Limb (tissue), 2 donors: ENCODE results near the gene MITF.

Source experiments
- DNase-seq, 2 donors: peaks; one replicate each; pipeline ENCODE4 v3.0.0-alpha.2; 2016; ENCODE audit errors: extremely low spot score in 2 of 2

The MITF gene

DNA sequence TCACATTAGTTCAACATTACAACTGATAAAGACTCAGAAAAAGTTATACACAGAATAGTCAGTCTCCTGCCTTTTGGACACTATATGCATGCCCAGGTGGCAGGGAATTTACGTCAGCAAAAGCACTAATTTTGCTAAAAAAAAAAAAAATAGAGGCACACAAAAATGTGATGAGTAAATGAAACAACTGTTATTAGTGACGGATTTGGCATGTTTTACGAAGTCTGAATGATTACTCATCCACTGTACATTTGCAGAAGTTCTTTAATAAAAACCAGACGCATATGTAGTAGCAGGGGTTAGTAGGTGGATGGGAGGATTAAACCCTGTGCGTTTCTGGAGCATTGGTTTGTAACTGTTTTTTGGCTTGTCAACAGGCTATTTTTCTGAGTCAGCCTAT lies 99.0 kb downstream of the MITF start:
- DNase-seq, result peak in 1 of 2 donors; percentile 51

DNA sequence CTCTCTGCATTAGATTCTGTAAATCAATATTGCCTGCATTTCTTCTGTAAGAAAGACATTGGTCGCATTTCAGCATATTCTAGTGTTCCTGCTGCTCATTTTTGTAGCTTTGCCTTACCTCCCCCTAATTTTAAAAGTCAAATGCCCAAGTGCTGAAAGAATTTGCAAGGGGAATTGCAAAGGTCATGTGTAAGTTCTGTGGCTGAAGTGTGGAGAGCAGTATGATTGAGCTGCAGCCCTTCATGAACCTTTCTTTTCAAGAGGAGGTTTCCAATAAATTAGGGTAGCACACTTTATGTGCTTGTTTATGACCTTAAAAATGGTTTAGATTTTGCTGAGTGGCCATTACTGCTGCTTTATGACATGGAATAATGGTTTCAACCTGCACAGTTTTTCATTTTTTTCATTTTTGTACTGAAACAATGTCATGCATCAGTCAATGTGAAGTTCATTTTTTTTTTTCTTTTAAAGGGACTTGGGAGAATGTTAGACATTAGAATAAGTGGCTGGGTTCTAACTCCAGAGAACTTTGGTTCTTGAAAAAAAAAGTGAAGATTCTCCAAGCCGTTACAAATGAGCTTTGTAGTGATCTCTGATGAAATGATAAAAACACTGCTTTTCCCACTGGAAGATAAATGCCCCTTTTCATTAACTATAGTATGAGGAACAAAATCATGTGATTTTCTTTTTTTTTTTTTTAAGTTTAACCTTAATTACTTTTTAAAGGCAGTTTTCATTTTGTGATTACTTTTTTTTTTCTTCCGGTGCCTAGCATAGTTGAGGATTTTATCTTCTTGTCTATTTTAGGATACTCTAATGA lies 99.6 kb downstream of the MITF start:
- no peak for DNase-seq

DNA sequence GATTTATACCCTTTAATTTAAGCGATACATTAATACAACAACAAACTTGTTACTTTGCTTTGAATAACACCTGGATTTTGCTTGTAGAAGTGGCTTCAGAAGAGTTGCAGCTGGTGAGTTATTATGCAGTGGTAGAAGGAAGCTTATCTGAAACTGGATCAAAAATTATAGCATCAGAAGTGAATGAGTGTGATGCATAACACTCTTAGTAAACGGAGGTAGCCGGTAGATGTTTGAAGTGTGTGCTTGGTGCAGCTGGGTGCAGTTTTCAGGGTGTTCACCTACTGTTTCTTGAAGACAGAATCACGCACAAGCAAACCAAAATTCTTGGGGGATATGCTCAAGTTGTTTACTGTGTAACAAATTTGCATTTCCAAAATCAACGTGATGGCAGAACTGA lies 103.1 kb downstream of the MITF start:
- no peak for DNase-seq

DNA sequence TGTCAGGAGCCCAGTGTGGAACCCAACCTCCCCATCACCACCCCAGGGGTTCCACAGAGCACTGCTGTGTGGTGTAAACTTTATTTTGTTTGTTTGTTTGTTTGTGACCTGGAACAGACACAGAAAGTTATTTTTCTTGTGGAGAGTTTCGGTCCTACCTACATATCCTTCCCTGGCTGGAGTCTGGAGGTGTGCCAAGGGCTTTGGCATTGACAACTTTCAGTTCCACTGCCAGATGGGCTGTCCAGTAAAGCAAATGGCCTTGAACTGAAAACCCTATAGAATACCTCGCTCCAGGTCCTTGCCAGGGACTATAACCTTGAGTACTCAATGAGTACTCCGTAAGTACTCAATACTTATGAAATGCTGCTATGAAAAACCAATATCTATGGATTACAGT lies 103.5 kb downstream of the MITF start:
- no peak for DNase-seq

DNA sequence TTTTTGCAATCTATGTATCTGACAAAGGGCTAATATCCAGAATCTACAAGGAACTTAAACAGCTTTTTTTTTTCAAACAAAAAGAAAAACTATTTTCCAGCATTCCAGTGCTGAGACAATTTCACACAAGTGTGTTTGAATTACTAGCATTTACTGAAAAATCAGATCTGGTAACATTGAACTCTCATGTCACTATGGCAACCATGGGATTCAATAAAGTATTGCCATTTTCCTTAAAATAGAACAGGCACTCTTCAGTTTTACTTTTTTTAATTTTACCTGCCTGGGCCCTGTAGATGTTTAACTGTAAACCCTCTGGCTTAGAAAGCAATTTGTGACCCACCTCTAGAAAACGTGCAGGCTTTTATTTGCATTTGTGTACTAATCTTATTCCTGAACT lies 105.4 kb downstream of the MITF start:
- DNase-seq, result no peak

DNA sequence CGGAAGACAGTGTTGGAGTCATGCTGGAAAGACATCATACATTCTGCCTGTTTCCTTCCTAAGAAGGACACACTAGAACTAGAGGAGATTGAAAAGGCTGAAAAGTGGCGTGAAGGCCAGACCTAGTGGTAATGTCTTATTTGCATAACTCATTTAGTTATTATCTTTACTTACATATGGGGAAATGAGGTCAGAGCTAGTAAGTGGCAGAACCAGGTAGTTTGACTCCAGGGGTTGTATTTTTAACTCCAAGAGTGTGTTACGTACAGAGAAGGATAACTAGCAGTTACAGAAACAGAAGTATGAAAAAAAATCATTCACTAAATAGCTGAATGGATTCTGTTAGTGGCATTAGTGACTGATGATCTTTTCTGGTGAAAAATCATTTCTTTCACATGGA lies 108.0 kb downstream of the MITF start:
- no peak for DNase-seq

DNA sequence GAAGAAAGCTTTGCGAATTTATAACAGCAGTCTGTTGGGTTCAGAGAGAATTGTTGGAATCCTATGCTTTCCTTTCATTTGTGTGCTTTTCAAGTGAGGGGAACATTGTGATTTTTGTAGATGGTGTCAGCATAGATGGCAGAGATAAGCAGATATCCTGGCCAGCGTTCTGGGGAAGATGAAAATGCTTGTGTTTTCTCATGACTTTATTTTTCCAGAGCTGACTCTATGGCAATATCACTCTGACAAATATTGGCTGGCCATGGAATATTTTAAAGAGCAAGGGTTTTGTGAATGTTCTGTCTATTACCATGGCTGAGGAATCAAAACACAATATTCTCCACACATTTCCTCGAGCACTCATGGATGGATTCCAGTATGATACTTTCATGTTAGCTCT lies 108.8 kb downstream of the MITF start:
- no peak for DNase-seq

DNA sequence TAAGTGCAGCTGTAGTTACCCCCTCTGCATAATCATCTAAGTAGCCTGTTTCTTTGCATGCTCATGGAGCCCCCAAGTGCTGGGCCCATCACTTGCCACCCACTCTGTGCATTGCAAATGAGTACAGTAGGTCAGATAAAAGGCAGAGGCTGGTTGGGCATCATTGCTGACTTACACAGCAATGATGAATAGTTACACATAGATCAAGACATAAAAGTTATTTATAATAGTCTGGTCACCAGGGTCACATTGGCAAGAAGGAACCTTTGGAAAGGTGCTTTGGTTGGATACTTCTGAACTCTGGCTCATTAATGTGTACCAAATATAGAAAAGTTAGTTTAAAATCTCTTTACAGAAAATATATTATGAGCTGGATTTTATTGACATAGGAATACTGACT lies 111.6 kb downstream of the MITF start:
- DNase-seq, result no peak

DNA sequence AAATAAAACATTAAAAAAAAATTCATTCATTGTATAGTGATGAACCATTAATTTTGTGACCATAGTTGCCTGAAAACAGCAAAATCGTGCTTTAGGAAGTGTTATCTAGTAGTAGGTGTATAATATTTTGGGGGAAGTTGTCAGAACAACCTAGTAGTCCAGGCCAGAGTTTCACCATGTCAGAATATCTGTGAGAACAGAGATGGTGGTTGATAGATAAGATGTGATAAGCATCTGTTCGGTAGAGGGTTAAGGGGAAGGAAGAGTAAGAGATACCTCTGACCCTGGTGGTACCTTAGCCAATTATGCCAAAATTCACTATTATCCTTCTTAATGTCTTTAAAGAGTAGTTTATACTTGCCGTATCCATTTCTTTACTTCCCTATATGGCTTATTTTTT lies 113.8 kb downstream of the MITF start:
- DNase-seq, result no peak

DNA sequence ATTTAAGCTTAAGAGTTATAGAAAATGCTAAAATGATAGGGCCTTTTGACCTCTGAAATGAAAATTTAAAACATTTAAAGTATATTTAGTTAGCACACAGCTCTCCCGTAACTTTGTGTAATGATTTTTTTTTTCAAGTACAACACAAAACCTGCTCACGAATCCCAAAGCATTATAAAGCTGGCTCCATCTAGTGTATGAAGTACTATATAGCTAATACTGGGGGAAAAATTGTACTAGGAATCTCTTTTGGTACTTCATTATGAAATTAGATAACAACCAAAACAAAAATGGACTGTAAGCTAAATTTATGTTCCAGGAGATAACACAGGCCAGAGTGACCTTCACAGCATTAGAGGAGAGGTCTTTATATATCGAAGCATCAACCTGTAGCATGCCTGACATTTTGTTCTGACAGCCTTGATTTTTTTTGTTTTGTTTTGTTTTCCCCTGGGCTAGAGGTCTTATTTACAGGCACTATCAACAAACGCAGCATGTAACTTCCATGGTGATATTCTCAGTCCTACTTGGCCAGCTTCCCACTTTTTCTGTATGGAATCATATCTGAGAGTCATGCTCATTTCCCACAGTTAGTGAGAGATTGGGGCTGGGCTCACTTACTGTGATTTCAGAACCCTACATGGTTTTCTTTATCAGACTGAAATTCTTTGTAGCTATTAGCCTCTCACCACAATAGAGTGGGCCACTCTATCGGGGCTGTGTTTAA lies 116.3 kb downstream of the MITF start:
- peak in 1 of 2 donors; percentile 56 for DNase-seq

DNA sequence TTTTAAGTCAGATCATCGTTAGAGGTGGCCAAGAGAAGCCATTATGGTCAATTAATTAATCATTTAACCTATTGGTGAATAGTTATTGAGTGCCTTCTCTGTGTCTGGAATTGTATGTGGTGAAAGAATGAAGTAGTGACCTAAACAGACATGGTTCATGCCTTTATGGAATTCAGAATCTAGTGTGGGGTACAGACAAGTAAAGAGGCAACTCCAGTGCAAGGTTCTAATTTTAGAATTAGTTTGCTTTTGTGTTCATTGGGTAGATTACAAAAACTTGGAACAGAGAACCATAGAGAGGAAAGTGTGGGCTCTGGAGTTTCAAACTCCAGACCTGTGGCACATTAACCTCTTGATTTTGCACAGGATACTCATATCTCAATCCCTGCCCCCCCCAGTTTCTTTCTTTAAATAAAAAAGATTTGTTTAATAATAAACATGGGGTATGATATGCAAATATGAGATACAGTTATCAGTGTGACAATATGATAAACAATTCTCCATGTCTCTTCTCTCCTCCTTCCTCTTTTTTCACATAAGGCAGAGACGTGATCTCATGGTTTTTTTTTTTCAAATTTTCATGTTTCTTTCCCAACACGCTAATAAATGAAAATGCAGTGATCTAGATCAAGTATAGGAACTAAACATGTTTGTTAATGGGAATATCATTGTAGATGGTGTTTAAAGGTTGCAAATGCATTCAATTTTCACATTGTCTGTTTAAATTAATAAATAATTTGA lies 117.9 kb downstream of the MITF start:
- no peak for DNase-seq

DNA sequence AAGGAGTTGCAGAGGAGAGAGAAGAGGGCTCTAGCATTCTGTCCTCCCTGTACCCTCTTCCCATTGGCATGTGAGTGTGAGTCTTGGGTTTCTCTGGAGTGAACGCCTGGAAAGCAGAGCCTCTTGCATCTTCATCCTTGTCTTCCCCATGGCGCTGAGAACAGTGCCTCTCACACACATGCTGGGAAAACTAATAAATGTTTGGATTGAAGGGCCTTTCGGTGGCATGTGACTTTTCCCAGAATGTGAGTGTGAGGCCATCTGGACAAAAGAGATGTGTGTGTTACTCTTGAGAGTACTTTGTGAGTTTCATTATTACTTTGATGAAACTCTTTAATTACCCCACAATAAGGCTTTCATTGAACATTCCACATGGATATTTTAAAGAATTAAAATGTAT lies 122.3 kb downstream of the MITF start:
- no peak for DNase-seq

DNA sequence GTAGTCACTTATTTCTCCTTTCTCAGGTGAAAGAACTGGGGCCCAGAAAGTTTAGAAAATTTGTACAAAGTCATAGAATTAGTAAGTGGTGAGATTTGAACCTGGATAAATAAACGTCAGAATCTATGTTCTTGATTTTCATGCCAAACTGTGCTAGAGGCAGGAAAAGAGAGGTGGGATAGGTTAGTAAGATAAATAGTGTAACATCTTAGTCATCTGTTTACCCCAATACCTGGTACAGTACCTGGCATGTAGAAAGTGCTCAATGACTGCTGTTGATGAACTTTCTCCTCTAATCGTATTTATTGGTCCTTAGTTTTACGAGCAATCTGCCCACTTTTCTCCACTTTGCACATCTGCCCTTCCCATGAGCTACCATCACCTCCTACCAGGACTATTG lies 124.9 kb downstream of the MITF start:
- DNase-seq, result no peak

DNA sequence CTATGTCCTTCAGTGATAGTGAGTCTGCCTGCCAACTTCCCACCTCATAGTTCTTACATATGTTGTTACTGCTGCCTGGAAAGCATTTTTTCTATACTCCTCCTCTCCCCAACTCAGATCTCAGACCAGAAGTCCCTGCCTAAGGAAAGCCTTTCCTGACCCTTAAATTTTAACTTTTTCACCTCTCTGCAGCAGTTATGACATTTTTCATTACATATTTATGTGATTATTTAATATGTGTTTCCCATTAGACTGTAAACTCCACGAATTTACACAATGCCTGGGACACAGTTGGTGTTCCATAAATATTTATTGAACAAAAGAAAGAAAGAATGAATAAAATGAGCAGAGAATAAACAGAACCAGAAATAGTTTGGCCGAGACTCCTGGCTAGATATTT lies 125.5 kb downstream of the MITF start:
- no peak for DNase-seq

DNA sequence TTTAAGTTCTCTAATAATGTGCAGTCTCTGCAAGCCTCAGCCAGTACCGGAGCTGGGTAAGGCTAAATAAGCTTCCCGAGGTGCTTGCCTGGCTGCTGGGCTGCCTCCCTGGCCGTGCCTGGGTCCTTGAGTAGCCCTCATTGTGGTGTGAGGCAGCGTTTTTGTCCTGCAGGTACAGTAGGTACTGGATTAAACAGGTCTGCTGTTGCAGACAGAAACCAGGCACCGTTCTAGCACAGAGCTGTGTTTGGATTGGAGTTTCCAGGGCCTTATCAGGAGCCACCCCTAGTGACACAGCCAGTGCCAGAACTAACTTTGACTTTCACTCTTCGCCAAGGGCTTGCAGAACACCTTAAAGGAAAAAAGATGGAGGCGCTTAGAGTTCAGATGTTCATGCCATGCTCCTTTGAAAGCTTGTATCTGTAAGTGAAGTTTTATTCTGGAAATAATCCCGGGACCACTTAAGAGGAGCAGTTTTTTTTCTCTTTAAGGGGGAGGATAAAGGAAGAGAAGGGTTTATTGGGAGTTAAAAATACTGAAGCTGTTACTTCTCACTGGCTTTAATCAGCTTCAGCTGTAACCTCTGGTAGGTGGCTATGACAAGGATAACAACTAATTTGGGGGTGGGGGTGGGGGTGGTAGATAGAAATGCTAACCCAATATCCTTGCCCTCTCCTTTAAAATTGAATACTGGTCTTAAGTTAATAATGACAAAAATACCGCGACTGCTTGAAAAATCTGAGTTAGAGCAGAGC lies 126.8 kb downstream of the MITF start:
- DNase-seq, result no peak

DNA sequence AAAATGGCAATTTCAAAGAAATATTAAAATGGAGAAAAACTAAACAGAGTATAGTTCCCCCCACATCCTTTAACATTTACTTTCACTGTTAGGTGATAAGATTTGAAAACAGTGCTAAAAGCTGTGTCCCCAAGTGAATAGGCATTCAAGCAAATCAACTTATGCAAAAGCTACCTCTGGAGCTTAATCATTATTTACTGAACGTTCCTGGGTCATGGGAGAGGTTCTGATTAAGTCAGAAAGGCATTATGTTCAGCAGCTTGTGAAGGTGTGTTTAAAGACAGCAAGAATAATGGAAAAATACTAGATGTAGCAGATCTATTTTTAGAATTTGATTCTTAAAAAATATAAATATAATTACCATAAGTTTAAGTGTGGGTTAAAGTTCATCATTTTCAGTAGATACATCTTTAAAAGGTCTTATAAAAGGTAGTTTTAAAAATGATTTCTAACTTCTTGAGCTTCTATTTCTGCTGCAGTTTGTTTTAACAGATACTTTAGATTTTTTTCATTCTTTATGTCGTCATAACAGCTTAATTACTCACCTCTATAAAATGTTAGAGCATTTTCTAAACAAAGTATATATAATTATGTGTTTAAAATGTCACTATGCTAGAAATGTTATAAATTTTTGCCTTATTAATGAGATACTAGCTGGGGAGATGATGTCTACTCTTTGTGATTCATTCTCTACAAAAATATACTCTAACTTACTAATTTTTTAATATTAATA lies 127.9 kb downstream of the MITF start:
- DNase-seq, result no peak

DNA sequence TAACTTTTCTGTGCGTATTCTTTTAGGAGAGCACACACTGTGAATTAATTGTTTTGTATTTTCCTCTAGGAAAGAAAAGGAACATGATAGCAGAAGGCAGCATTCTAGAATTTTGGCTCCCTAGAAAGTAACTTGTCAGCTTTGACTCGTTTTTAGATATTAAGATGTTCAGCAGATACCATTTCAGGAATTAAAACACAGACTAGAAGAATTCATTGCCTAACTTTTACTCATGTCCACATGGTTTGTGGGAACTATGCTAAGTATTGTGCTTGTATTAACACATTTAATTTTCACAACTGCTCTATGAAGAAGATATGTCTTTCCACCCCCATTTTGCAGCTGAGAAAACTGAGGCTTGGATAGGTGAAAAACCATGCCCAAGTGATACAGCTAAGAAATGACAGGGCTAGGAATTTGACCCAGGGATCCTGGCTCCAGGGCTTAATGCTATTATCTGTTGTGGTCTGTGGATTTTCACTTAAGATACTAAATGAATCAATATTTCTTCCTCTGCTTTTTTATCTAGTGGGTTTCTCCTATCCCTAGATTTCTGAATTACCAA lies 128.8 kb downstream of the MITF start:
- no peak for DNase-seq

DNA sequence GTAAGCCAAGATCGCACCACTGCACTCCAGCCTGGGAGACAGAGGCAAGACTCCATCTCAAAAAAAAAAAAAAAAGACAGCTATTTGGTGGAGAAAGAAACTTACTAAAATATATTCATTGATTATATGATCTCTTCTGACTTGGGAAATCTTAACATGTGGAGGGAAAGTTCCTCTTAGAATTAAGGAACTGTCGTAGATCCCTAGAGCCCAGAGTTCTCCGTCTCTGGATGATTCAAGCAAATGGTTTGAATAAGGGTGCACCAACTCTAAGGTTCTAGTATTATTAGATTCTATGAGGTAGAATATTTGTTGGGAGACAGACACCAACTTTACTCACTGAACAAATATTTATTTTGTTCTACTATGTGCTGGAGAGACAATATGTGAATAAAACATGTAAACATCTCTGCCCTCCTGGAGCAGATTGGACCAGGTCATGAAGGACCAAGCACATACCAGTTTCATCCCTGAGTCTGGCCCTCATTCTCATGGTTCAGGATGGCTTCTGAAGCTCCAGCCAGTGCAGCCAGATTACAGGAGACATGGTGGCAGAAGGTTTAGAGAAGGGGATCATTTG lies 129.7 kb downstream of the MITF start:
- DNase-seq, result no peak

DNA sequence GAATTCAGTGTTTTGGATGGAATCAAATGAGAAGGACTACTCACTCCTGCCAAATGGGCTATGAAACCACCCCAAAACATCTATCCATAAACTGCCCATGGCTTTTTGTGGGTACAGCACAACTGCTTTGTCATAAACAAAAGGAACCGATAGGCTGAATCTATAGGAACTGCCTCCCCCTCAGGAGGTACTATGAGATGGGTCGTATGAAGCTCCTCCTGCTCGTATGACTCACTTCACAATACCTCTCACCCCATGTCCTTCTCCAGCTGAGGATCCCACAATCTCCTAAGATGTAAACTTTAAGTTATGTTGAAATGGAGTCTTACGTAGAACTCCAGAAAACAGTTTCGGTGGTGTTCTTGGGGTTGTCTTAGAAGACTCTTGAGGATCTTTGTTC lies 130.4 kb downstream of the MITF start:
- no peak for DNase-seq

DNA sequence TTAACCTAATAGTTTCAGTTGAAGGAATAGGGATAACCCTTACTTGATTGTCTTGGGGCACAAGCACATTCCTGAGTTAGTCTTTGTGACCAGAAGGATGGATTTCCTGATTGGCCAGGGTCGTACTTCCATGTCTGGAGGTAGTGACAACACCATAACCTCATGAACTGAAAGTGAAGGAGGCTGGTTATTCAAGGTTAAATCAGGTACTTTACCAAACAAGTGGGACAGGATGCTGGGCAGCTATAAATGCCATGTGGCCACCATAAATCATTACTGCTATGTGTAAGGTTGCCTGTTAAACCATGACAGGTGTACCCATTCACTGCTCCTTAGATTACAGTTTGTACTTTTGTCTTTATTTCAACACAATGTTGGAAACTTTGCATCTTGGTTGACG lies 132.0 kb downstream of the MITF start:
- DNase-seq, result no peak
